Adrenal gland (tissue), 12 donors: ENCODE results near the gene CHST11. TPM values are rescaled to one million over a fixed set of nuclear protein-coding genes. Genes with fewer than 3 reads are reported as not detected.

Experiments
- DNase-seq, 7 donors: peaks; one replicate each; pipeline ENCODE4 v3.0.0-alpha.2; 2019 to 2020
- H3K27ac ChIP-seq, 5 donors: fragments of 200-600 bp; sonication (generic) in 4 of 5; 1 replicate in 3 of 5; 2 replicates in 2 of 5; pipeline versions ENCODE4 v1.5.1 to v1.8.0; 2016 to 2020; ENCODE audit warnings: mild to moderate bottlenecking in 1 of 5
- H3K27me3 ChIP-seq: fragments of 200-600 bp; 2 replicates; pipeline ENCODE4 v1.8.0; 2021
- H3K36me3 ChIP-seq, 2 donors: fragments of 200-600 bp; replicated peaks in 1 of 2; 1 replicate in 1 of 2; 2 replicates in 1 of 2; pipeline versions ENCODE4 v1.5.1 to v1.8.0; 2018 to 2022
- H3K4me1 ChIP-seq, 2 donors: fragments of 200-600 bp; replicated peaks in 1 of 2; 1 replicate in 1 of 2; 2 replicates in 1 of 2; pipeline versions ENCODE4 v1.5.1 to v1.8.0; 2018 to 2021
- H3K4me3 ChIP-seq, 4 donors: fragments of 200-600 bp; sonication (generic) in 3 of 4; one replicate each; pipeline ENCODE4 v1.5.1; 2016 to 2018
- H3K9me3 ChIP-seq, 3 donors: fragments of 200-600 bp; sonication (generic) in 1 of 3; replicated peaks in 1 of 3; 1 replicate in 2 of 3; 2 replicates in 1 of 3; pipeline versions ENCODE4 v1.5.1 to v1.8.0; 2016 to 2021
- POLR2A ChIP-seq, 2 donors: fragments of 450-650 bp; IDR thresholded peaks; one replicate each; pipeline ENCODE4 v1.6.1; 2017; ENCODE audit warnings: antibody characterized with exemption in 2 of 2, mild to moderate bottlenecking in 2 of 2, moderate library complexity in 1 of 2
- WGBS, 4 donors: extraction: QIAGEN DNeasy Blood & Tissue Kit in 2 of 4; methylation state at CpG; one replicate each; pipeline versions ENCODE4 v1.1.5 to v1.1.7; 2013 to 2017; 5-methylcytosine and 5-hydroxymethylcytosine counted together
- intact Hi-C, 2 donors: fragments of 100-400 bp; cut with DNase I; formaldehyde crosslinking; loops; one replicate each; pipeline versions ENCODE4 v1.14.1 to v1.15.0; 2022 to 2023
- polyA plus RNA-seq, 3 donors: library from polyadenylated mRNA; stranded (reverse); fragments of 200-250 nt in 2 of 3; fragments of 350-450 nt in 1 of 3; fragmentation: Illumina TruSeq in 1 of 3; extraction: RNeasy Lipid Tissue Mini Kit (QIAGEN cat#74804) in 1 of 3; gene quantifications; one replicate each; pipeline ENCODE4 v1.2.3, GENCODE V29; 2013 to 2014
- total RNA-seq, 9 donors: library from RNA; depleted of rRNA in 4 of 9; stranded (reverse); fragments of >200 nt in 4 of 9; fragments of 120-200 nt in 1 of 9; fragmentation: NEBNext Ultra II Directional in 1 of 9; extraction: Animal tissue kit (Norgen Biotek cat#: 25700) in 1 of 9; gene quantifications; one replicate each; pipeline versions ENCODE4 v1.1.0 to v1.2.4, GENCODE V29; 2013 to 2023
- TF ChIP-seq, protein P1 (sequence below), 6 experiments: fragments of 450-650 bp in 4 of 6; fragments of 200-600 bp in 2 of 6; sonication (generic) in 1 of 6; IDR thresholded peaks; 1 replicate in 5 of 6; 2 replicates in 1 of 6; pipeline versions ENCODE4 v1.5.1 to v1.8.0; 2016 to 2021; ENCODE audit warnings: antibody characterized with exemption in 6 of 6, mild to moderate bottlenecking in 2 of 6, moderate library complexity in 1 of 6
- donor health status: healthy with polysubstance abuse.
- donor health status: Bipolar disorder and iron deficiency.
- donor health status: DM: yes; HTN: yes; CAD: no.
- donor health status: DM: no; HTN: no; CAD: no.
- donor health status: DM: no; HTN: no; CAD: no.
- donor health status: DM: yes; HTN: yes; CAD: no.

CHST11 gene
- total and polyA plus RNA-seq, 12 donors: 6.2 to 95.1 (median 29.8) TPM

GRCh38 chr12:104471336-104471735, 14.6 kb downstream of the CHST11 start:
- H3K27ac ChIP-seq: no peak overlapping the region
- no peaks in the 10 kb centered on the region for H3K27me3 ChIP-seq
- peaks cover 5 to 34% of the 10 kb centered on the region in 2 donors for H3K4me1 ChIP-seq
- no peaks in the 10 kb centered on the region for H3K9me3 ChIP-seq
- no peak overlapping the region for H3K4me3 ChIP-seq
- TF ChIP-seq, protein P1, sequence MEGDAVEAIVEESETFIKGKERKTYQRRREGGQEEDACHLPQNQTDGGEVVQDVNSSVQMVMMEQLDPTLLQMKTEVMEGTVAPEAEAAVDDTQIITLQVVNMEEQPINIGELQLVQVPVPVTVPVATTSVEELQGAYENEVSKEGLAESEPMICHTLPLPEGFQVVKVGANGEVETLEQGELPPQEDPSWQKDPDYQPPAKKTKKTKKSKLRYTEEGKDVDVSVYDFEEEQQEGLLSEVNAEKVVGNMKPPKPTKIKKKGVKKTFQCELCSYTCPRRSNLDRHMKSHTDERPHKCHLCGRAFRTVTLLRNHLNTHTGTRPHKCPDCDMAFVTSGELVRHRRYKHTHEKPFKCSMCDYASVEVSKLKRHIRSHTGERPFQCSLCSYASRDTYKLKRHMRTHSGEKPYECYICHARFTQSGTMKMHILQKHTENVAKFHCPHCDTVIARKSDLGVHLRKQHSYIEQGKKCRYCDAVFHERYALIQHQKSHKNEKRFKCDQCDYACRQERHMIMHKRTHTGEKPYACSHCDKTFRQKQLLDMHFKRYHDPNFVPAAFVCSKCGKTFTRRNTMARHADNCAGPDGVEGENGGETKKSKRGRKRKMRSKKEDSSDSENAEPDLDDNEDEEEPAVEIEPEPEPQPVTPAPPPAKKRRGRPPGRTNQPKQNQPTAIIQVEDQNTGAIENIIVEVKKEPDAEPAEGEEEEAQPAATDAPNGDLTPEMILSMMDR (IDR thresholded peaks at IDR 0.05): no peak
- no peak for TF ChIP-seq POLR2A (IDR thresholded peaks at IDR 0.05)
- intact Hi-C loops: no loop called here
- H3K36me3 ChIP-seq: no peaks in the 10 kb centered on the region
- DNase-seq: no peak
- WGBS, 4 donors: 75 to 97% (median 93%) methylated on average over 3 of the region's 3 CpGs

GRCh38 chr12:104472748-104473147, 16.0 kb downstream of the CHST11 start:
- 82 to 92% (median 86%) methylated on average over 4 of the region's 4 CpGs for WGBS, 4 donors
- no peak for TF ChIP-seq POLR2A (IDR thresholded peaks at IDR 0.05)
- TF ChIP-seq, protein P1 (IDR thresholded peaks at IDR 0.05): no peak

DNA sequence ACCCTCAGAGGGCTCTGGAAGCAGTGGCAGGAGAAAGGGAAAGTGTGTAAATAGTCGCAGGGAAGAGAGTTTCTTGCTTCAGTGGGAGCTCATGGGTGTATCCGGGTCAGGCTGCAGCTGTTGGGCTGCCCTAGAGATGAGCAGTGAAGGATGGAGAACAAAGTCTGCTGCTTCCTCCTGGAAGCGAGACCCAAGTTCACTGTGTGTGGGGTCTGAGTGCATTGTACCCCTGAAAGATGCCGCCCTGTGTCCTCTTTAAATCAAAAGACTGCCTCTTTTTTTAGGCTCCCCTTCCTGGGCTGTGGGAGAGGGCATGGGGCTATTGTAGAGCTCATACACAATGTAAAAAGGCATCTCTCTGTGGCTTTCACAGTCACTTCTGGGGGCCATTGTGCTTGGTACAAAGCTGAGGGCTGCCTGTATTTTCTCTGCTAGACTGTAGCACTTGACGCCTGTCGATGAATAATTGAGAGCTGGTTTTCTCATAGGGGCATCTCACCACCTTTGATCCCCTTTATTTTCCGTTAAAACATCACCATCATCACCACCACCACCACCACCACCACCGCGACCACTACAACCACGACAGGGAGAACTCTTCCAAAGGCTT, 16.7 kb downstream of the CHST11 start:
- Histone ChIP-seq H3K27ac (peak overlapping the region in 2 of 5 donors; percentile 2 to 56), H3K9me3 (no peaks in the 10 kb centered on the region), H3K4me3 (no peak overlapping the region), H3K36me3 (no peaks in the 10 kb centered on the region), H3K27me3 (no peaks in the 10 kb centered on the region), H3K4me1 (peaks cover 5 to 26% of the 10 kb centered on the region in 2 donors)
- WGBS, 4 donors: 64 to 76% (median 67%) methylated on average over 10 of the region's 10 CpGs
- TF ChIP-seq, protein P1 (IDR thresholded peaks at IDR 0.05): no peak
- DNase-seq: peak in 2 of 7 donors; percentile 14 to 25
- intact Hi-C loops: no loop called here

More at GRCh38 chr12:104472748-104473147, 16.0 kb downstream of the CHST11 start:
- Histone ChIP-seq H3K4me1 (peaks cover 5 to 28% of the 10 kb centered on the region in 2 donors), H3K27me3 (no peaks in the 10 kb centered on the region), H3K4me3 (no peak overlapping the region), H3K36me3 (no peaks in the 10 kb centered on the region), H3K27ac (peak overlapping the region in 2 of 5 donors; percentile 2 to 56), H3K9me3 (no peaks in the 10 kb centered on the region)
- no peak for DNase-seq
- intact Hi-C loops: no loop called here

GRCh38 chr12:104475271-104475670, 18.5 kb downstream of the CHST11 start:
- TF ChIP-seq POLR2A (IDR thresholded peaks at IDR 0.05): no peak
- TF ChIP-seq, protein P1 (IDR thresholded peaks at IDR 0.05): no peak
- WGBS, 4 donors: 32 to 71% (median 50%) methylated on average over 1 of the region's 1 CpG
- no peaks in the 10 kb centered on the region for H3K36me3 ChIP-seq
- intact Hi-C loops: no loop called here
- no peak overlapping the region for H3K4me3 ChIP-seq
- H3K27me3 ChIP-seq: no peaks in the 10 kb centered on the region
- H3K4me1 ChIP-seq: peaks cover 0 to 15% of the 10 kb centered on the region in 2 donors
- H3K27ac ChIP-seq: no peak overlapping the region
- H3K9me3 ChIP-seq: no peaks in the 10 kb centered on the region
- no peak for DNase-seq
